Activated CD4-positive, alpha-beta memory T cell treated with anti-CD3 and anti-CD28 coated beads for 36 hours (primary cell): Measurements from ENCODE around the gene NDRG2. TPM values are rescaled to one million over a fixed set of nuclear protein-coding genes. Genes with fewer than 3 reads are reported as not detected.

ENCODE experiments used
- CTCF ChIA-PET: fragments of 350-600 bp; sonication (Branson Sonifier 250); formaldehyde crosslinking; loops from one replicate; lab custom pipeline; 2021; ENCODE audit warnings: antibody characterized with exemption, inconsistent platforms; lab: Charles Lee
- POLR2A ChIA-PET: fragments of 350-600 bp; sonication (Branson Sonifier 250); formaldehyde crosslinking; loops from one replicate; lab custom pipeline; 2021; ENCODE audit warnings: antibody characterized with exemption; lab: Charles Lee
- DNase-seq: peaks from one replicate; pipeline ENCODE4 v3.0.0-alpha.2; 2020
- H3K27ac Mint-ChIP-seq: one replicate; pipeline ENCODE4 v1.8.0; 2021; ENCODE audit warnings: mixed read lengths
- H3K27me3 Mint-ChIP-seq: one replicate; pipeline ENCODE4 v1.8.0; 2021; ENCODE audit warnings: mixed read lengths
- H3K36me3 Mint-ChIP-seq: one replicate; pipeline ENCODE4 v1.8.0; 2021; ENCODE audit warnings: mixed read lengths
- H3K4me1 Mint-ChIP-seq: one replicate; pipeline ENCODE4 v1.8.0; 2021; ENCODE audit warnings: low read depth, mixed read lengths
- H3K4me3 Mint-ChIP-seq: one replicate; pipeline ENCODE4 v1.8.0; 2021; ENCODE audit warnings: mild to moderate bottlenecking, mixed read lengths
- H3K9me3 Mint-ChIP-seq: one replicate; pipeline ENCODE4 v1.8.0; 2021; ENCODE audit warnings: mixed read lengths
- intact Hi-C: fragments of 100-400 bp; cut with micrococcal nuclease; formaldehyde crosslinking; loops from one replicate; pipeline ENCODE4 v1.15.1; 2023
- total RNA-seq, 2 experiments: library from RNA; stranded (reverse); gene quantifications; one replicate each; pipeline ENCODE4 v1.2.3, GENCODE V29; 2021

NDRG2 gene
- total RNA-seq, result 1 to 10 TPM; 7.7 to 9.6 TPM

- peak; percentile 76 for DNase-seq
- Mint-ChIP-seq H3K4me3 (peak within 1 kb of the TSS; percentile 73), H3K4me1 (peaks cover 9% of the 10 kb centered on the region), H3K36me3 (no peaks in the 10 kb centered on the region), H3K9me3 (no peaks in the 10 kb centered on the region), H3K27ac (no peak within 1 kb of the TSS), H3K27me3 (no peaks in the 10 kb centered on the region)
- POLR2A ChIA-PET, result interaction anchor here (1.7 kb wide), 1 partner anchor 80 kb away, joined by 5 read pairs; no protein-coding TSS in a partner anchor
- CTCF ChIA-PET, result interaction anchor here (1.0 to 3.0 kb wide), 4 partner anchors 10 to 79 kb away, joined by 3 to 17 read pairs (median 8); no protein-coding TSS in a partner anchor
- intact Hi-C loops, result no loop called here
These were observed at the start of gene NDRG2 for GRCh38 chr14:21024585-21025370. TSS of gene NDRG2 (minus strand) at chr14:21025061. CDS start at chr14:21023315, 1,746 bp downstream.

DNA sequence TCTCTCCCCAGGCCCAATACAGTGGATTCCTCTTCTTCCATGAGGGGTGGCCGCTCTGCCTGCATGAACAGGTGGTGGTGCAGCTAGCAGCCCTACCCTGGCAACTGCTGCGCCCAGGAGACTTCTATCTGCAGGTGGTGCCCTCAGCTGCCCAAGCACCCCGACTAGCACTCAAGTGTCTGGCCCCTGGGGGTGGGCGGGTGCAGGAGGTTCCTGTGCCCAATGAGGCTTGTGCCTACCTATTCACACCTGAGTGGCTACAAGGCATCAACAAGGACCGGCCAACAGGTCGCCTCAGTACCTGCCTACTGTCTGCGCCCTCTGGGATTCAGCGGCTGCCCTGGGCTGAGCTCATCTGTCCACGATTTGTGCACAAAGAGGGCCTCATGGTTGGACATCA lies 49.1 kb upstream of the NDRG2 start:
- Mint-ChIP-seq H3K27ac (no peak overlapping the region), H3K9me3 (no peaks in the 10 kb centered on the region), H3K27me3 (peaks cover 30% of the 10 kb centered on the region), H3K4me1 (peaks cover 28% of the 10 kb centered on the region), H3K4me3 (no peak overlapping the region), H3K36me3 (no peaks in the 10 kb centered on the region)
- no peak for DNase-seq
- ChIA-PET CTCF (interaction anchor here (1.4 kb wide), 1 partner anchor 59 kb away, joined by 5 read pairs; no protein-coding TSS in a partner anchor), POLR2A (no interaction called here)
- intact Hi-C loops, result no loop called here

DNA sequence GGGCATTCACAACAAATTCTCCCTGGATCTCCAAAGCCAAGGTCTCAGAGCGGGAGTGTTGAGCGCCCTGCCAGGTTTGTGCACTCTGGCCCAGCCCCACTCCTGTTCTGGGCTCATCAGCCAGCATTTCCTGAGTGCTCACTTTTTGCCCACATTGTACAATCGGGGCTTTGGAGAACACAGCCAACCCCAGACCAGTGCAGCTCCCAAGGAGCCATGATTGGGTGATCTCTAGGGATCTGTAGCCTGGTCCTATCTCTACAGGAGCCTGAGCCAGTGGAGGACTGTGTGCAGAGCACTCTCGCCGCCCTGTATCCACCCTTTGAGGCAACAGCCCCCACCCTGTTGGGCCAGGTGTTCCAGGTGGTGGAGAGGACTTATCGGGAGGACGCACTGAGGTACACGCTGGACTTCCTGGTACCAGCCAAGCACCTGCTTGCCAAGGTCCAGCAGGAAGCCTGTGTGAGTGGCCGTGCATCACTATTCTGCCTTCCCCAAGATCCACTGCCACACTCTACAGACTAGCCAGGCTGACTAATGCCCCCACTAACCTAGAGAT lies 48.0 kb upstream of the NDRG2 start:
- H3K36me3 Mint-ChIP-seq, result no peaks in the 10 kb centered on the region
- no peak overlapping the region for H3K27ac Mint-ChIP-seq
- DNase-seq, result no peak
- H3K4me1 Mint-ChIP-seq, result peaks cover 33% of the 10 kb centered on the region
- no peaks in the 10 kb centered on the region for H3K9me3 Mint-ChIP-seq
- POLR2A ChIA-PET, result no interaction called here
- H3K27me3 Mint-ChIP-seq, result peaks cover 39% of the 10 kb centered on the region
- H3K4me3 Mint-ChIP-seq, result no peak overlapping the region
- CTCF ChIA-PET, result interaction anchor here (1.4 to 3.7 kb wide), 4 partner anchors 20 to 58 kb away, joined by 5 to 51 read pairs (median 34); no protein-coding TSS in a partner anchor
- intact Hi-C loops, result no loop called here

DNA sequence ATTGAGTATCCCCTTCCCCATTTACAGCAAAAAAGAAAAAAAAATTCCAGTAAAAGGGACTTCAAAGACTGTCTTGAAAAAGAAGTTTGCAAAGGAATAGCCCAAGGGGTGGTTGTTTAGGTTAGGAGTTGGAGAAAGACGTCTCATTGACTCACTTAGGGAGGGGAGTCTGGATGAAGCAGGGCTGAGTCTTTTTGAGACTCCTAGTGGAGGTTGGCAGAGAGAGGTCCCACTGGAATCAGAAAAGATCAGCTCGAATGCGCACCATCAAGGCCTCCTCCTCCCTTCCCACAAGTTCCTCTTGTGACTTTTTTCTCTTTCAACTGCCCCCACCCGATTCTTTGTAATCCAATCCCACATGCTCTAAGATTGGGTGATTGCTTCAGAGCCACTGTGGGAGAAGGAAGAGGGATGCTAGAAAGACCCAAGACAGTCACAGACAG lies 47.2 kb upstream of the NDRG2 start:
- no peak overlapping the region for H3K27ac Mint-ChIP-seq
- H3K9me3 Mint-ChIP-seq, result no peaks in the 10 kb centered on the region
- H3K4me1 Mint-ChIP-seq, result peaks cover 33% of the 10 kb centered on the region
- ChIA-PET CTCF (interaction anchor here (1.2 to 3.7 kb wide), 6 partner anchors 15 to 101 kb away, joined by 3 to 51 read pairs (median 20); no protein-coding TSS in a partner anchor), POLR2A (interaction anchor here (1.0 to 1.1 kb wide), 2 partner anchors 10 to 15 kb away, joined by 3 read pairs; no protein-coding TSS in a partner anchor)
- DNase-seq, result no peak
- intact Hi-C loops, result no loop called here
- H3K36me3 Mint-ChIP-seq, result no peaks in the 10 kb centered on the region
- H3K4me3 Mint-ChIP-seq, result peak overlapping the region; percentile 60
- H3K27me3 Mint-ChIP-seq, result peaks cover 44% of the 10 kb centered on the region

DNA sequence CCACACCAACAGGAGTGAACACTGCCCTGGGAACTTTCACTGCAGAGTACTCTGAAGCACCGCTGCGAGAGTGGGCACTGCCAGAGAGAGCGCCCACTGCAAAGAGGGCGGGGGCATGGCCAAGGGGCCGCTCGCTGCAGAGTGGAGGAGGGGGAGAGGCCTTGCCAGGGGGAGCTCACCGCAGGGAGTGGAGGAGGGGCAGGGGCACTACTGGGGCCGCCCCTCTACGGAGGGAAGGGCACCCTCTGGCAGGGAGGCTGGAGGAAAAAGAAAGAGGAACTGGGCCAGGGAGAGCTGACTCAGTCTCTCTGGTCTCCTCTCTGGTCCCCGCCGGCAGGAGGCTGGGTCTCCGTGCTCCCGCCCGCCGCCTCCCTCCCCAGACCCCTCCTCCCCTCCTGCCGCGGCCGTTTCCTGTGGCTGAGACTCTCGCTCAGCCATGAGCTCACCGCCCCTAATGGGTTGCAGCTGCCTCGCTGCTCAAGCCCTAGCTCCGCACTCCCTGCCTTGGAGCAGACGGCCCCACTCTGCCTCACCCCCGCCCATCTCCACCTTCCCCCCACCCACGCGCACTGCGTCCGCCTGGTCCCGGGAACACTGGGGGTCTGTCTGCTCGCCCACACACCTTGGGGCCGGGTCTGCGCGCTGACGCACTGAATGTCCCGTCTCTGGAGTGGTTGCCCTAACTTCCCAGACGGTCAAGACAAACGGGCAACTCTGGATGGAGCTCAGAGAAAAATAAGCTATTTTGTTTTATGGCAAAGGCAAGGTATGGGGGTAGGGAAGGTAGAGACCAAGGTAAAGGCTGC lies 46.6 kb upstream of the NDRG2 start:
- peak; percentile 83 for DNase-seq
- H3K9me3 Mint-ChIP-seq, result no peaks in the 10 kb centered on the region
- H3K27ac Mint-ChIP-seq, result no peak overlapping the region

GRCh38 chr14:21070610-21071224 lies 45.9 kb upstream of the NDRG2 start:
- no peak overlapping the region for H3K27ac Mint-ChIP-seq
- CTCF ChIA-PET, result interaction anchor here (0.9 to 3.7 kb wide), 14 partner anchors 9 to 99 kb away, joined by 3 to 51 read pairs (median 6); partner anchors contain the start of gene ZNF219
- intact Hi-C loops, result loop anchor here (1.0 kb wide), 1 partner anchor 22 kb away; no protein-coding TSS in a partner anchor

More for the DNA sequence above, 46.6 kb upstream of the NDRG2 start:
- H3K4me1 Mint-ChIP-seq, result peaks cover 33% of the 10 kb centered on the region
- POLR2A ChIA-PET, result interaction anchor here (0.7 to 1.2 kb wide), 4 partner anchors 11 to 32 kb away, joined by 3 read pairs; no protein-coding TSS in a partner anchor
- CTCF ChIA-PET, result interaction anchor here (0.9 to 3.7 kb wide), 14 partner anchors 8 to 100 kb away, joined by 3 to 51 read pairs (median 6); partner anchors contain the start of gene ZNF219
- peaks cover 49% of the 10 kb centered on the region for H3K27me3 Mint-ChIP-seq
- peak overlapping the region; percentile 60 for H3K4me3 Mint-ChIP-seq
- no peaks in the 10 kb centered on the region for H3K36me3 Mint-ChIP-seq
- intact Hi-C loops, result loop anchor here (1.0 kb wide), 1 partner anchor 21 kb away; no protein-coding TSS in a partner anchor

DNA sequence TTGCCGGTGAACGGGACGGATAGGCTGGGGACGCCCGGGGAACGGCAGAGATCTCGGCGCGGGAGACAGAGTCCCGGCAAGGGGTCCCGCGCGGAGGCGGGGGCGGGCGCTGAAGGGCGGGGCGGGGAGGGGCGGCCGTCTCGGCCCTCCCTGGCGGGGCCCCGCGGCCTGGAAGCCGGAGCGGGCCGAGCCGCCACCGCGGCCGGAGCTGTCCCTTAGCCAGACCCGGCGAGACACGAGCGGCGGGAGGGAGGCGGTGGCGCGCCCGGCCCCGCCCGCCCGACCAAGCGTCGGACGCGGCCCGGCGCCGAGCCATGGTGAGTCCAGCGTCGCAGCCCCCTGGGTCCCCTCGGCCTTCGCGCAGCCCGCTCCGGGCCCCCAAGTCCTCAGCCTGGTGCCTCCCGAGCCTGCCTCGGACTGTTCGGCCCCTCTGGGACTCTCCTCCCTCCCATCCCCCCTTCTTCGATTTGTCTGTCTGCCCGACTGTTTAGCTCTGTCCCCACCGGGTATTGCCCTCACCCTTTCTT lies 45.3 kb upstream of the NDRG2 start, which contains the start of gene ARHGEF40:
TSS of gene ARHGEF40 (plus strand) at position 222 of the 527 bp plus-strand sequence. CDS start at position 315, 93 bp downstream.
- Mint-ChIP-seq H3K27me3 (peaks cover 56% of the 10 kb centered on the region), H3K4me3 (peak within 1 kb of the TSS; percentile 69), H3K27ac (no peak within 1 kb of the TSS), H3K9me3 (no peaks in the 10 kb centered on the region), H3K4me1 (peaks cover 33% of the 10 kb centered on the region), H3K36me3 (no peaks in the 10 kb centered on the region)
- CTCF ChIA-PET, result interaction anchor here (1.2 to 3.7 kb wide), 11 partner anchors 9 to 99 kb away, joined by 3 to 51 read pairs (median 8); partner anchors contain the start of gene ZNF219
- POLR2A ChIA-PET, result interaction anchor here (1.0 to 1.2 kb wide), 2 partner anchors 27 to 33 kb away, joined by 3 to 4 read pairs; no protein-coding TSS in a partner anchor
- peak; percentile 36 for DNase-seq
- intact Hi-C loops, result no loop called here

More at GRCh38 chr14:21070610-21071224, 45.9 kb upstream of the NDRG2 start:
- POLR2A ChIA-PET, result interaction anchor here (0.7 to 1.2 kb wide), 3 partner anchors 22 to 33 kb away, joined by 3 to 4 read pairs (median 3); no protein-coding TSS in a partner anchor
- peak overlapping the region; percentile 60 for H3K4me3 Mint-ChIP-seq
- peaks cover 33% of the 10 kb centered on the region for H3K4me1 Mint-ChIP-seq
- H3K9me3 Mint-ChIP-seq, result no peaks in the 10 kb centered on the region
- H3K36me3 Mint-ChIP-seq, result no peaks in the 10 kb centered on the region
- DNase-seq, result peak; percentile 25
- peaks cover 53% of the 10 kb centered on the region for H3K27me3 Mint-ChIP-seq

DNA sequence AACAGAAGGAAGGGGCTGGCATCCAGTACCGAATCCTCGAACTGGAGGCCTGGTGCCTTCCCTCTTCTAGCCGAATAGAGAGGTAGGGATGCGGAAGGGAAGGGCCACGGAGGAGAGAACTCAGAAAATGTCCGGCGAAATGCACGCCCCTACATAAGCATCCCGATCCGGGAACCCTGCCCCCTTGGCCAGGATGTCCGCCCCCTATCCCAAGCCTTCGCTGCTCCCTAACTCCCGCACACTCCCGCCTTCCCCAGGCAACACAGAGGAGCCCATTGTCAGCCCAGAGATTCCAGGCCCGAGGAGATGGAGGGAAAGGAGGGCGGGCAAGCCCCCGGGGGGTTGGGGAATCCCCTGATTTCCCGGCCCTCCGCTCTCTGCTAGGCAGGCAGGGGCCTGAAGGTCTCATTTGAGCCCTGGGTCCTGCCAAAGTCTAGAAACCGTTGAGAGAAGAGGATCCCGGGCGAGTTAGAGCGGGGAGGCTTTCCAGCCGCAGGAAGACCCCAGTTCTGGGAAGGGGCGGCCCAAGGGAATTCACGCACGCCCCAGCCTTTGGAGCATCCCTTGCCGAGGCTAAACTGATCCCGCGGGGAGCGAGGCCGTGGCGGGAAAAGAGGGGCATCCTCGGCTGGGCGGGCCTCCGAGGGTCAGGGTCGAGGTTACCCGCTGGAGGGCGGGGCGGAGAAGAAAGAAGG lies 44.7 kb upstream of the NDRG2 start:
- Mint-ChIP-seq H3K4me3 (peak overlapping the region; percentile 69), H3K9me3 (no peaks in the 10 kb centered on the region), H3K36me3 (no peaks in the 10 kb centered on the region), H3K27ac (no peak overlapping the region), H3K27me3 (peaks cover 56% of the 10 kb centered on the region), H3K4me1 (peaks cover 33% of the 10 kb centered on the region)
- no peak for DNase-seq
- POLR2A ChIA-PET, result interaction anchor here (1.0 to 2.6 kb wide), 2 partner anchors 28 to 34 kb away, joined by 4 to 10 read pairs; no protein-coding TSS in a partner anchor
- intact Hi-C loops, result no loop called here
- CTCF ChIA-PET, result interaction anchor here (1.1 to 4.6 kb wide), 19 partner anchors 10 to 161 kb away, joined by 3 to 86 read pairs (median 9); partner anchors contain the start of genes TMEM253 and ZNF219

GRCh38 chr14:21068521-21069387 lies 43.9 kb upstream of the NDRG2 start:
- ChIA-PET POLR2A (interaction anchor here (2.6 kb wide), 1 partner anchor 35 kb away, joined by 10 read pairs; no protein-coding TSS in a partner anchor), CTCF (interaction anchor here (0.6 to 4.6 kb wide), 19 partner anchors 11 to 162 kb away, joined by 3 to 86 read pairs (median 6); partner anchors contain the start of genes TMEM253 and ZNF219)
- intact Hi-C loops, result loop anchor here (1.0 kb wide), 1 partner anchor 36 kb away; no protein-coding TSS in a partner anchor
- Mint-ChIP-seq H3K36me3 (no peaks in the 10 kb centered on the region), H3K27me3 (peaks cover 56% of the 10 kb centered on the region), H3K9me3 (no peaks in the 10 kb centered on the region), H3K4me3 (peak overlapping the region; percentile 36), H3K4me1 (peaks cover 33% of the 10 kb centered on the region), H3K27ac (no peak overlapping the region)
- peak; percentile 62 for DNase-seq
